Melanocyte of skin (primary cell): ENCODE results near the gene PRRC2A. TPM values are rescaled to one million over a fixed set of nuclear protein-coding genes. Genes with fewer than 3 reads are reported as not detected.

Experiments used
- total RNA-seq, 2 donors: library from RNA; depleted of rRNA; stranded (reverse); fragments of >200 nt; gene quantifications; 2 replicates each; pipeline ENCODE4 v1.2.3, GENCODE V29; 2012

Gene PRRC2A
- total RNA-seq = 10 to 100 TPM; 68.5 to 72.3 TPM

GRCh38 chr6:31620586-31621319 is at the start of gene PRRC2A:
Gene PRRC2A (plus strand): TSS chr6:31620715. CDS start chr6:31622790, 2,075 bp downstream.

DNA sequence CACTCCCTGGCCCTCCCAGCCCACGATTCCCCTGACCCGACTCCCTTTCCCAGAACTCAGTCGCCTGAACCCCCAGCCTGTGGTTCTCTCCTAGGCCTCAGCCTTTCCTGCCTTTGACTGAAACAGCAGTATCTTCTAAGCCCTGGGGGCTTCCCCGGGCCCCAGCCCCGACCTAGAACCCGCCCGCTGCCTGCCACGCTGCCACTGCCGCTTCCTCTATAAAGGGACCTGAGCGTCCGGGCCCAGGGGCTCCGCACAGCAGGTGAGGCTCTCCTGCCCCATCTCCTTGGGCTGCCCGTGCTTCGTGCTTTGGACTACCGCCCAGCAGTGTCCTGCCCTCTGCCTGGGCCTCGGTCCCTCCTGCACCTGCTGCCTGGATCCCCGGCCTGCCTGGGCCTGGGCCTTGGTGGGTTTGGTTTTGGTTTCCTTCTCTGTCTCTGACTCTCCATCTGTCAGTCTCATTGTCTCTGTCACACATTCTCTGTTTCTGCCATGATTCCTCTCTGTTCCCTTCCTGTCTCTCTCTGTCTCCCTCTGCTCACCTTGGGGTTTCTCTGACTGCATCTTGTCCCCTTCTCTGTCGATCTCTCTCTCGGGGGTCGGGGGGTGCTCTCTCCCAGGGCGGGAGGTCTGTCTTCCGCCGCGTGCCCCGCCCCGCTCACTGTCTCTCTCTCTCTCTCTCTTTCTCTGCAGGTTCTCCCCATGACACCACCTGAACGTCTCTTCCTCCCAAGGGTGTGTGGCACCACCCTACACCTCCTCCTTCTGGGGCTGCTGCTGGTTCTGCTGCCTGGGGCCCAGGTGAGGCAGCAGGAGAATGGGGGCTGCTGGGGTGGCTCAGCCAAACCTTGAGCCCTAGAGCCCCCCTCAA is 48.2 kb upstream of the PRRC2A start, which contains the start of gene LTA:
TSS of gene LTA (plus strand) at position 249 of the 871 bp plus-strand sequence. CDS start at position 703, 454 bp downstream.

GRCh38 chr6:31575335-31575901 is 45.1 kb upstream of the PRRC2A start, which contains the start of gene TNF:
Gene TNF (plus strand): TSS chr6:31575565. CDS start chr6:31575742, 177 bp downstream.

GRCh38 chr6:31582230-31582643 is 38.3 kb upstream of the PRRC2A start, which contains the start of gene LTB:
Gene LTB (minus strand): TSS chr6:31582424. CDS start chr6:31582417, 7 bp downstream.

DNA sequence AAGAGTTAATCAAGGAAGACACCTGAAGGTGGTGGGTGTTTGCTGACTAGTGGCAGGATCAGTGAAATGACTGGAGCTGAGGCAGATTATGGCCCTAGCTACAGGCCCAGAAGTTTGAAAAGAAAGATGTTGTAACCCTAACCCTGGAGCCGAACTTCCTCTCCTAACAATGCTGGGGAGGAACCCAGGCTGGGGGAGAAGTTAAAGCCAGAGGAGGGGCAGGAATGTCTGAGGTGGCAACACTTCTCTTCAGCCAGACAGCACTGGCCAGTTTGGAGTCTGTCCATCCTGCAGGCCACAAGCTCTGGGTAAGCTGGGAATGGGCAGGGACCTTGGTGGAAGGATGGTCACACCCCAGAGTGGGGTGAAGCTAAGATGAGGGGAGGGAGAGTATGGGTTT is 34.5 kb upstream of the PRRC2A start, which contains the start of gene LST1:
TSS of gene LST1 (plus strand) at position 270 of the 400 bp plus-strand sequence. CDS start 1,023 bp downstream, outside the sequence.

GRCh38 chr6:31614684-31615578 is 5.6 kb upstream of the PRRC2A start, which contains the start of gene AIF1:
Gene AIF1 (plus strand): TSS chr6:31615234. CDS start chr6:31615330, 96 bp downstream.

GRCh38 chr6:31655349-31656237 is 35.1 kb downstream of the PRRC2A start, which contains the start of gene APOM:
Gene APOM (plus strand): TSS chr6:31655894. CDS start chr6:31655967, 73 bp downstream.

DNA sequence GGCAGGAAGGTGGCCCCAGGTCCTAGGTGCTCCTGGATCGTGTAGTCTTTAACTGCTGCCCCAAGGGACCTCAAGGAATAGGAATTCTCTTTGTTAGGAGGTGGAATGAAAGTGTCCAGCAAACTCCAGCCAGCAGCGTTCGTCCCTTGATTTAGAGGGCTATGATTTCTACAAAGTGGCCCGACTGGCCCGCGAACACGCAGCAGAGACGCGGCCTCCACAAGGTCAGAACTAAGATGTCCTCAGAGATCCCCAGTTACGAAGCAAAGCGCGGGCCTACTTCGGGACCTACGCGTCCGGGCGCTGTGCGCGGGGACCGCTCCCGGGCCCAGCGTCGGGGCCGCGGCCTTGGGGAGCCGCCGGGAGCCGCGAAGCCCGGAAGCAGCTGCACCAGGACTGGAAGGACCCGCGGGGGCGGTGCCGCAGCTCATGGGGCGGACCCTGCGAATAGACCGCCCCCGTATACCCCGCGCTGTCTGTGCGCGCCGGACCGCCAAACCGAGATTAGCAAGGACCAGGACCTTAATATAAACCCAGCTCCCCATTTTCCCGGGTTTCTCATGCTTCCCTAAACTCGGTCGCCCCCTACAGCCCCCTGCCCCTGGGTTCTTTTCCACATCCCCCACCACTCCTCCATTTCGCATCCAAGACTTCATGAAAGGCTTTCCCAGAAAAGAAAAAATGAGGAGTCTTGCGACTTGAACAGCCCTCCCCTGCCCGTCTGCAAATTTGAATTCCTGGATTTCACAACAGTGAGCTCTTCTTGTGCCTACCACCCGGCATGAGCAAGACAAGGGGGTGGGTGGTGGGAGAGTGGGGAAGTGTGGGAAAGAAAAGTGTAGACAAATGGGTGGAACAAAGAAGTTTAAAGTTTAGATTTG is 40.1 kb downstream of the PRRC2A start, which contains the start of gene C6orf47:
TSS of gene C6orf47 (minus strand) at position 398 of the 881 bp plus-strand sequence. CDS start 831 bp downstream, outside the sequence.

GRCh38 chr6:31664790-31665500 is 44.4 kb downstream of the PRRC2A start, which contains the start of gene GPANK1:
Gene GPANK1 (minus strand): TSS chr6:31664997. CDS start chr6:31664478, 519 bp downstream.

GRCh38 chr6:31665501-31666336 is 45.2 kb downstream of the PRRC2A start, which contains the start of gene CSNK2B:
Gene CSNK2B (plus strand): TSS chr6:31666080. CDS start chr6:31666832, 752 bp downstream.

GRCh38 chr6:31669676-31670075 is 49.2 kb downstream of the PRRC2A start, which contains the start of gene LY6G5B:
Gene LY6G5B (plus strand): TSS chr6:31669976. CDS start chr6:31670951, 975 bp downstream.

GRCh38 chr6:31680226-31681134 is 60.0 kb downstream of the PRRC2A start, which contains the start of gene LY6G5C:
Gene LY6G5C (minus strand): TSS chr6:31681067. CDS start chr6:31680373, 694 bp downstream.

